K562 (cell line): ENCODE data around the gene SORBS2. TPM values are rescaled to one million over a fixed set of nuclear protein-coding genes. Genes with fewer than 3 reads are reported as not detected.

Source experiments
- ATAC-seq: fragments of 200-7000 bp; cut with Tn5 transposase; 3 replicates; pipeline ENCODE4 v1.9.1; 2020; ENCODE audit warnings: moderate library complexity
- BruUV-seq: library from RNA; stranded (reverse); fragments of 400-500 nt; replicated peaks from 2 replicates; lab custom pipeline; 2021; lab: Mats Ljungman, UMichigan
- CTCF ChIA-PET: fragments of 300-600 bp; formaldehyde crosslinking; extraction: SDS; loops from one replicate; lab custom pipeline; 2021; ENCODE audit warnings: low intra/inter-chr PET ratio; lab: Yijun Ruan, JAX
- POLR2A ChIA-PET: fragments of 300-600, 350-650 bp; sonication (Branson Sonifier 250); formaldehyde crosslinking; extraction: SDS; loops from one replicate; lab custom pipeline; 2021; ENCODE audit warnings: antibody characterized with exemption, inconsistent platforms; lab: Yijun Ruan, JAX
- DNase-seq, 4 experiments: peaks; one replicate each; pipeline versions ENCODE4 v3.0.0 to v3.0.0-alpha.2; 2011 to 2018; ENCODE audit warnings: low spot score in 3 of 4, mixed read lengths in 3 of 4; ENCODE audit errors: extremely low read depth in 1 of 4
- FAIRE-seq: peaks from 2 replicates; lab custom pipeline; 2011; peaks lifted over from hg19 to GRCh38; lab: Jason Lieb, UNC
- H2AFZ ChIP-seq: 2 replicates; pipeline ENCODE4 v1.6.0; 2011; ENCODE audit warnings: low read depth, low read length, control low read depth, inconsistent platforms
- H3K27ac ChIP-seq: fragments of 200-600 bp; 3 replicates; pipeline ENCODE4 v1.8.0; 2011; ENCODE audit warnings: low read depth, mild to moderate bottlenecking, control low read depth, inconsistent platforms, low read length, moderate library complexity, mixed read lengths; ENCODE audit errors: extremely low read depth
- H3K27me3 ChIP-seq, 2 experiments: fragments of 300-600 bp in 1 of 2; 2 replicates in 1 of 2; 3 replicates in 1 of 2; pipeline versions ENCODE4 v1.6.0 to v1.8.0; 2011; ENCODE audit warnings: inconsistent platforms in 2 of 2, low read length in 2 of 2, mild to moderate bottlenecking in 1 of 2, mixed read lengths in 1 of 2, moderate library complexity in 1 of 2; ENCODE audit not compliant: control insufficient read depth in 2 of 2, insufficient read depth in 2 of 2
- H3K36me3 ChIP-seq: fragments of 300-600 bp; 3 replicates; pipeline ENCODE4 v1.8.0; 2011; ENCODE audit warnings: mild to moderate bottlenecking, low read length, inconsistent platforms; ENCODE audit not compliant: control insufficient read depth, insufficient read depth
- H3K4me1 ChIP-seq, 2 experiments: fragments of 200-600 bp in 1 of 2; replicated peaks in 1 of 2; 2 replicates in 1 of 2; 3 replicates in 1 of 2; pipeline versions ENCODE4 v1.5.1 to v1.8.0; 2011; ENCODE audit warnings: inconsistent platforms in 2 of 2, low read length in 2 of 2, mild to moderate bottlenecking in 1 of 2, mixed read lengths in 1 of 2, moderate library complexity in 1 of 2; ENCODE audit not compliant: control insufficient read depth in 2 of 2, insufficient read depth in 2 of 2
- H3K4me2 ChIP-seq: 2 replicates; pipeline ENCODE4 v1.6.1; 2011; ENCODE audit warnings: low read length, control low read depth, inconsistent platforms, mixed read lengths; ENCODE audit not compliant: insufficient read depth
- H3K4me3 ChIP-seq: fragments of 200-600 bp; sonication (generic), shearing (Covaris generic); 2 replicates; pipeline ENCODE4 v1.5.1; 2016; ENCODE audit warnings: control low read depth, inconsistent platforms
- H3K79me2 ChIP-seq: fragments of 200-600 bp; 3 replicates; pipeline ENCODE4 v1.8.0; 2011; ENCODE audit warnings: low read length, inconsistent platforms; ENCODE audit not compliant: control insufficient read depth, insufficient read depth
- H3K9ac ChIP-seq, 2 experiments: 2 replicates each; pipeline versions ENCODE4 v1.6.0 to v1.6.1; 2011; ENCODE audit warnings: low read depth in 2 of 2, low read length in 2 of 2, control low read depth in 1 of 2, inconsistent platforms in 1 of 2, mild to moderate bottlenecking in 1 of 2, mixed read lengths in 1 of 2; ENCODE audit not compliant: insufficient read depth in 1 of 2
- H3K9me1 ChIP-seq: one replicate; pipeline ENCODE4 v1.6.0; 2011; ENCODE audit warnings: inconsistent platforms, mild to moderate bottlenecking, low read length, moderate library complexity; ENCODE audit not compliant: control insufficient read depth, insufficient read depth
- H3K9me3 ChIP-seq: replicated peaks from 2 replicates; pipeline ENCODE4 v1.5.1; 2011; ENCODE audit warnings: low read depth, low read length, inconsistent platforms; ENCODE audit not compliant: control insufficient read depth, insufficient read depth
- H4K20me1 ChIP-seq: replicated peaks from 2 replicates; pipeline ENCODE4 v1.6.1; 2011; ENCODE audit warnings: low read length, inconsistent platforms, mixed read lengths; ENCODE audit not compliant: control insufficient read depth, insufficient read depth
- DIDO1 ChIP-seq: fragments of 450-650 bp; IDR thresholded peaks from 2 replicates; pipeline ENCODE4 v1.6.1; 2016; ENCODE audit warnings: low read depth, missing biosample characterization, missing genetic modification characterization
- EP300 ChIP-seq: IDR thresholded peaks from 2 replicates; pipeline ENCODE4 v1.6.1; 2012; ENCODE audit warnings: low read length, improper control_type of control experiment
- HES1 ChIP-seq: fragments of 450-650 bp; IDR thresholded peaks from 2 replicates; pipeline ENCODE4 v1.6.1; 2016; ENCODE audit warnings: low read depth, mild to moderate bottlenecking, moderate library complexity
- JUN ChIP-seq, 2 experiments: sonication (generic) in 1 of 2; formaldehyde crosslinking in 1 of 2; IDR thresholded peaks; 2 replicates each; pipeline versions ENCODE4 v1.6.1 to v1.8.0; 2012 to 2022; ENCODE audit warnings: borderline replicate concordance in 2 of 2, mild to moderate bottlenecking in 2 of 2, improper control_type of control experiment in 1 of 2, low read depth in 1 of 2, low read length in 1 of 2, missing genetic modification reagents in 1 of 2
- NR1H2 ChIP-seq: sonication (generic); formaldehyde crosslinking; IDR thresholded peaks from 2 replicates; pipeline ENCODE4 v1.4.0; 2020; ENCODE audit warnings: mild to moderate bottlenecking, missing genetic modification reagents
- PTTG1 ChIP-seq: fragments of 450-650 bp; IDR thresholded peaks from 2 replicates; pipeline ENCODE4 v1.6.1; 2016; ENCODE audit warnings: low read depth, mild to moderate bottlenecking, missing genetic modification characterization, missing compliant biosample characterization
- SMARCA5 ChIP-seq: fragments of 450-650 bp; IDR thresholded peaks from 2 replicates; pipeline ENCODE4 v1.6.1; 2016
- SNAPC5 ChIP-seq: fragments of 250-450 bp; sonication (Bioruptor Pico); IDR thresholded peaks from 2 replicates; pipeline ENCODE4 v1.8.0; 2021; ENCODE audit warnings: moderate library complexity, mild to moderate bottlenecking, inconsistent platforms
- SNRNP70 ChIP-seq: fragments of 200-400 bp; formaldehyde crosslinking; optimal IDR thresholded peaks from 2 replicates; pipeline ENCODE3; 2017; ENCODE audit warnings: low read depth, low read length
- TOE1 ChIP-seq, 2 experiments: fragments of 450-650 bp in 1 of 2; sonication (generic) in 1 of 2; formaldehyde crosslinking in 1 of 2; IDR thresholded peaks; 2 replicates each; pipeline versions ENCODE4 v1.7.1 to v1.8.0; 2016 to 2022; ENCODE audit warnings: borderline replicate concordance in 2 of 2, mild to moderate bottlenecking in 2 of 2, antibody characterized with exemption in 1 of 2, inconsistent platforms in 1 of 2, low read depth in 1 of 2, missing genetic modification reagents in 1 of 2, moderate library complexity in 1 of 2
- ZBTB5 ChIP-seq: fragments of 450-650 bp; IDR thresholded peaks from 2 replicates; pipeline ENCODE4 v1.6.1; 2017; ENCODE audit warnings: antibody characterized with exemption
- ZNF384 ChIP-seq: IDR thresholded peaks from 2 replicates; pipeline ENCODE4 v1.6.1; 2012; ENCODE audit warnings: low read depth, low read length, improper control_type of control experiment
- WGBS: fragments of 100-300 bp; shearing (Covaris generic); methylation state at CpG from one replicate; pipeline ENCODE4 v1.1.6; 2016; ENCODE audit warnings: low coverage, mixed read lengths; ENCODE audit not compliant: insufficient coverage; ENCODE audit errors: missing lambda C conversion rate; 5-methylcytosine and 5-hydroxymethylcytosine counted together
- in situ Hi-C: fragments of 300-500 bp; cut with MboI; formaldehyde crosslinking; loops from 4 replicates; pipeline ENCODE4 v1.15.0; 2018; ENCODE audit warnings: inconsistent platforms, mixed read lengths
- intact Hi-C: fragments of 100-400 bp; cut with micrococcal nuclease; formaldehyde crosslinking; loops from 2 replicates; pipeline ENCODE4 v1.14.2; 2022
- polyA plus RNA-seq, 8 experiments: library from polyadenylated mRNA; depleted of rRNA in 4 of 8; stranded (reverse) in 5 of 8; unstranded in 3 of 8; fragments of >200 nt; fragmentation: Nextera tagmentation in 2 of 8; fragmentation: Illumina TruSeq in 1 of 8; extraction: Ambion mirVana in 2 of 8; extraction: Trizol in 1 of 8; gene quantifications; 2 replicates each; pipeline versions ENCODE4 v1.2.1 to v1.2.3, GENCODE V29; 2011 to 2014; ENCODE audit warnings: inconsistent platforms in 1 of 8, missing spikeins in 1 of 8
- total RNA-seq, 7 experiments: library from RNA; depleted of rRNA in 6 of 7; stranded (reverse); fragments of >200 nt in 6 of 7; fragmentation: Illumina TruSeq in 2 of 7; extraction: Trizol in 2 of 7; gene quantifications; 2 replicates each; pipeline versions ENCODE4 v1.2.1 to v1.2.3, GENCODE V29; 2011 to 2021; ENCODE audit warnings: low replicate concordance in 1 of 7

Gene SORBS2
- total and polyA plus RNA-seq, 9 of the 15 experiments (the other 6 are each of a cell fraction or from before 2014, with no cell fraction given): 0.29 TPM; not detected in 8

- Histone ChIP-seq H3K4me1 (no peaks in the 10 kb centered on the region), H3K79me2 (no peaks in the 10 kb centered on the region), H3K4me3 (no peak overlapping the region), H3K27me3 (peaks cover 12 to 39% of the 10 kb centered on the region in 2 experiments), H3K9me3 (no peaks in the 10 kb centered on the region), H3K36me3 (no peaks in the 10 kb centered on the region), H2AFZ (no peak overlapping the region), H3K27ac (no peak overlapping the region), H3K4me2 (no peak overlapping the region), H3K9ac (no peak overlapping the region), H3K9me1 (no peaks in the 10 kb centered on the region), H4K20me1 (no peaks in the 10 kb centered on the region)
- FAIRE-seq: no peak
- ChIA-PET POLR2A (interaction anchor here (0.5 kb wide), 1 partner anchor 31 kb away, joined by 3 read pairs; no protein-coding TSS in a partner anchor), CTCF (no interaction called here)
- no peak for TF ChIP-seq DIDO1 (tag)
- TF ChIP-seq PTTG1 (tag): no peak
- no peak for TF ChIP-seq TOE1 (IDR thresholded peaks at IDR 0.05; ENCODE audit: borderline replicate concordance)
- TF ChIP-seq TOE1 (CRISPR knock-in tag; IDR thresholded peaks at IDR 0.05; ENCODE audit: borderline replicate concordance, low read depth): no peak
- no peak for DNase-seq
- ATAC-seq: no peak
- intact Hi-C loops (no loop called here), in situ Hi-C loops (loop anchor here (10.0 kb wide), 1 partner anchor 368 kb away; no protein-coding TSS in a partner anchor)
- 2% methylated on average over 14 of the region's 14 CpGs for WGBS
- no TSS peak for BruUV-seq
Measured at GRCh38 chr4:185657183-185657582, 154.8 kb downstream of the SORBS2 start.

GRCh38 chr4:185656467-185656931 lies 155.5 kb downstream of the SORBS2 start:
- FAIRE-seq: no peak
- Histone ChIP-seq H3K9me3 (no peaks in the 10 kb centered on the region), H3K9ac (no peak overlapping the region), H3K27ac (no peak overlapping the region), H2AFZ (no peak overlapping the region), H4K20me1 (no peaks in the 10 kb centered on the region), H3K79me2 (no peaks in the 10 kb centered on the region), H3K27me3 (peaks cover 8 to 36% of the 10 kb centered on the region in 2 experiments), H3K36me3 (no peaks in the 10 kb centered on the region), H3K4me3 (no peak overlapping the region), H3K4me2 (no peak overlapping the region), H3K9me1 (no peaks in the 10 kb centered on the region), H3K4me1 (no peaks in the 10 kb centered on the region)
- intact Hi-C loops: no loop called here
- DNase-seq: no peak
- in situ Hi-C loops: loop anchor here (10.0 kb wide), 1 partner anchor 368 kb away; no protein-coding TSS in a partner anchor
- CTCF ChIA-PET: no interaction called here
- no TSS peak for BruUV-seq
- ATAC-seq: no peak
- POLR2A ChIA-PET: interaction anchor here (0.5 kb wide), 1 partner anchor 30 kb away, joined by 3 read pairs; no protein-coding TSS in a partner anchor
- 0% methylated on average over 6 of the region's 6 CpGs for WGBS
- TF ChIP-seq NR1H2 (no peak), ZNF384 (no peak), HES1 (no peak), SNAPC5 (CRISPR knock-in tag) (no peak), SNRNP70 (no peak), ZBTB5 (no peak), EP300 (no peak), JUN (IDR thresholded peaks at IDR 0.05; ENCODE audit: borderline replicate concordance, low read depth, low read length) (no peak), JUN (CRISPR knock-in tag; IDR thresholded peaks at IDR 0.05; ENCODE audit: borderline replicate concordance) (no peak), SMARCA5 (no peak)
